ENCODE results near the gene FXYD2. TPM values are rescaled to one million over a fixed set of nuclear protein-coding genes. Genes with fewer than 3 reads are reported as not detected.

FXYD2 gene
- total RNA-seq, 1 experiment from 2014 or later = 0.39 TPM

- Histone ChIP-seq H3K4me1 (ENCODE audit: control insufficient read depth, insufficient read depth, low read length) (no peaks in the 10 kb centered on the region), H3K9me3 (ENCODE audit: control insufficient read depth, insufficient read depth, low read depth, low read length) (no peaks in the 10 kb centered on the region), H3K27ac (ENCODE audit: low read length) (no peak overlapping the region), H3K4me3 (ENCODE audit: low read depth in 2 of 2, low read length in 2 of 2) (no peak overlapping the region), H3K27me3 (ENCODE audit: control insufficient read depth, insufficient read depth, low read length) (peaks cover 10% of the 10 kb centered on the region), H3K36me3 (ENCODE audit: control insufficient read depth, insufficient read depth, low read length) (no peaks in the 10 kb centered on the region)
- intact Hi-C loops (cut with micrococcal nuclease; ENCODE audit: unreplicated experiment) = no loop called here
- no peak for DNase-seq (ENCODE audit: low read depth, low spot score)
- no TSS peak for BruUV-seq (replicated peaks)
- POLR2A ChIA-PET = no interaction called here
- CTCF ChIA-PET = no interaction called here
- in situ Hi-C loops (cut with HindIII; ENCODE audit: low pct_unique_long_range_greater_than_20kb, low sequenced_read_pairs) = no loop called here
- TF ChIP-seq SIN3A (IDR thresholded peaks at IDR 0.05; ENCODE audit: borderline replicate concordance, insufficient read depth, low read depth, low read length) (no peak), CTCF (IDR thresholded peaks at IDR 0.05) (no peak)
- ATAC-seq = no peak
These were observed 14.9 kb upstream of the FXYD2 start for GRCh38 chr11:117839380-117839881.

GRCh38 chr11:117838901-117839300 is 14.4 kb upstream of the FXYD2 start:
- no peak overlapping the region for H3K4me3 ChIP-seq (ENCODE audit: low read depth in 2 of 2, low read length in 2 of 2)
- no peak for TF ChIP-seq SIN3A (IDR thresholded peaks at IDR 0.05; ENCODE audit: borderline replicate concordance, insufficient read depth, low read depth, low read length)
- no peak for TF ChIP-seq REST (IDR thresholded peaks at IDR 0.05; ENCODE audit: insufficient read depth in 1 of 2, low read depth in 2 of 2, low read length in 1 of 2)
- TF ChIP-seq CTCF (IDR thresholded peaks at IDR 0.05) = no peak
- no peak for TF ChIP-seq TCF7L2 (IDR thresholded peaks at IDR 0.05; ENCODE audit: low read depth, low read length)
- TF ChIP-seq POLR2AphosphoS5 (IDR thresholded peaks at IDR 0.05; ENCODE audit: low read depth, low read length) = no peak
- peaks cover 10% of the 10 kb centered on the region for H3K27me3 ChIP-seq (ENCODE audit: control insufficient read depth, insufficient read depth, low read length)
- POLR2A ChIA-PET = no interaction called here
- BruUV-seq (replicated peaks) = no TSS peak
- H3K9me3 ChIP-seq (ENCODE audit: control insufficient read depth, insufficient read depth, low read depth, low read length) = no peaks in the 10 kb centered on the region
- H3K4me1 ChIP-seq (ENCODE audit: control insufficient read depth, insufficient read depth, low read length) = no peaks in the 10 kb centered on the region
- H3K36me3 ChIP-seq (ENCODE audit: control insufficient read depth, insufficient read depth, low read length) = no peaks in the 10 kb centered on the region
- no peak for ATAC-seq
- CTCF ChIA-PET = interaction anchor here (0.7 kb wide), 2 partner anchors 114 to 309 kb away, joined by 3 to 4 read pairs; no protein-coding TSS in a partner anchor
- no peak for DNase-seq (ENCODE audit: low read depth, low spot score)
- intact Hi-C loops (cut with micrococcal nuclease; ENCODE audit: unreplicated experiment) = no loop called here
- in situ Hi-C loops (cut with HindIII; ENCODE audit: low pct_unique_long_range_greater_than_20kb, low sequenced_read_pairs) = no loop called here
- no peak overlapping the region for H3K27ac ChIP-seq (ENCODE audit: low read length)
